ENCODE results near the gene FALEC.

- TF ChIP-seq CTCF (IDR thresholded peaks at IDR 0.05) (no peak), POLR2A (IDR thresholded peaks at IDR 0.05) (no peak)
Observed at GRCh38 chr1:150568594-150568966, 53.0 kb downstream of the FALEC start.

All from adrenal gland (tissue), 5 donors.